Regular cardiac myocyte (primary cell): Measurements from ENCODE around the gene ETDA. TPM values are rescaled to one million over a fixed set of nuclear protein-coding genes. Genes with fewer than 3 reads are reported as not detected.

ENCODE experiments used
- total RNA-seq: library from RNA; depleted of rRNA; stranded (reverse); fragments of >200 nt; gene quantifications from 2 replicates; pipeline ENCODE4 v1.2.3, GENCODE V29; 2014

ETDA gene
- total RNA-seq, result not detected in 2 replicates

DNA sequence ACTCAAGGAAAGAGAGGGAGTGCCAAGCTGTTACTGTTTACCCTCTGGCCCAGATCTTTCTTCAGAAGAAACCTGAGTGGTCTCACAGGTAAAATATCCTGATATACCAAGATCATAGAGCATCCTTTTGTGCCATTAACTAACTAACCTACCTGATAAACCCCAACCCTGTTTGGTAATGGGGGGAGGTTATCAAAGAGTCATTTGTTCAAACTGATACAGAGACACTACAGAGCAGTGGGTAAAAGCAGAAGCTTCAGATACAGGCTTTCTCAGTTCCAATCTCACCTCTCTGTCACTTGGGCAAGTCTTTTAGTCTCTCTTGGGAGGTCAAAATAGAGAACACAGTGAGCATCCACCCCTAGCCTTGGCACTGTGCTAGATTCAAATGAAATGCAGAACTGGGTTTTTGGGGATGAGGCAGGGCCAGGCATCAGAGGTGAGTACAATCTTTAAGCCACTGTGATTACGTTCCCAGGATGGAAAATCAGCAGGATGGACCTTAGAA, at the start of gene ETDA:
ETDA (plus strand) TSS at position 51 of the 508 bp plus-strand sequence. CDS start 1,216 bp downstream, outside the sequence.

Other genes with a start within 250 kb of the ETDA start
- gene RTL8B, start 229.5 kb upstream of the ETDA start, total RNA-seq, result 4.2 and 5.6 TPM in 2 replicates
- gene RTL8C, start 219.7 kb upstream of the ETDA start, total RNA-seq, result 27.2 and 29.0 TPM in 2 replicates
- 2.1 and 3.1 TPM in 2 replicates for gene RTL8A, start 199.9 kb upstream of the ETDA start, total RNA-seq
- gene SMIM10L2B, start 153.3 kb upstream of the ETDA start, total RNA-seq, result 0.77 and 7.3 TPM in 2 replicates
- not detected in 2 replicates for gene ETDB, start 131.5 kb upstream of the ETDA start, total RNA-seq
- gene CT55, start 80.7 kb upstream of the ETDA start, total RNA-seq, result not detected in 2 replicates
- not detected in 2 replicates for gene ETDC, start 57.4 kb downstream of the ETDA start, total RNA-seq
- gene ZNF75D, start 92.0 kb downstream of the ETDA start, total RNA-seq, result 4.4 and 7.3 TPM in 2 replicates
- 5.6 and 10.4 TPM in 2 replicates for gene ZNF449, start 92.7 kb downstream of the ETDA start, total RNA-seq
- under 0.01 and 1.7 TPM in 2 replicates for gene SMIM10L2A, start 169.9 kb downstream of the ETDA start, total RNA-seq